ENCODE results near the gene MCCC1. TPM values are rescaled to one million over a fixed set of nuclear protein-coding genes. Genes with fewer than 3 reads are reported as not detected.

MCCC1 gene
- total RNA-seq, 4 donors from 2014 or later, result 32.2 to 44.4 (median 33.0) TPM

DNA sequence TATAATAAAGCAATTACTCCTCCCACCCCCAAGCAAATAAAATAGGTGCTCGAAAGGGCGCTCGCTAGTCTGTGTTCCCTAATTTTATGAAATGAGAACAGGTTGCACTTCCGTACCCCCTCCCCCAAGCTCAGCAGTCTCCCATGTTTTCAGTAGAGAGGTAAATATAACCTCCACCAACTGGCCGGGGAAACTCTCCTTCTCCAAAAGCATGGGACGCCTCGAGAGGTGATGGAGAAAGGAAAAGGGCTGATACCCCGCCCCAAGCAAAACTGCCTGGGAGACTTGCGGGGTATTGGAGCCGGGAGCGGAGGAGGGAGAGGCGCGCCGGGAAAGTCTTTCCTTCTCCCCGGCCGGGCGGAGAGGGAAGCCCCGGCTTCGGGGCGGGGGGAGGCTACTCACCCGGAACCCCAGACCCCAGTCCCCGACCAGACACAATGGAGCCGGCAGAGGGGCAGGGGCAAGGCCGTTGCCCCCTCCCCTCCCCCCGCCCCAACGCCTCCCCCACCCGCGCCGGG lies 119.6 kb downstream of the MCCC1 start:
- WGBS, 2 donors (ENCODE audit: low coverage in 1 of 2), result 0% methylated on average over 2 to 4 of the region's 29 CpGs
- H3K4me3 ChIP-seq, result peak overlapping the region; percentile 98 to 100
- ATAC-seq, result peak; percentile 36
- peak overlapping the region; percentile 91 to 95 (median 94) for H3K27ac ChIP-seq
- H3K36me3 ChIP-seq, result no peaks in the 10 kb centered on the region
- H3K4me1 ChIP-seq, result peaks cover 0 to 29% (median 15%) of the 10 kb centered on the region in 3 donors
- H3K27me3 ChIP-seq, result no peaks in the 10 kb centered on the region
- TF ChIP-seq POLR2A (IDR thresholded peaks at IDR 0.05) (no peak), POLR2AphosphoS5 (IDR thresholded peaks at IDR 0.05) (no peak), EP300 (IDR thresholded peaks at IDR 0.05) (no peak)
- TF ChIP-seq, protein P1, sequence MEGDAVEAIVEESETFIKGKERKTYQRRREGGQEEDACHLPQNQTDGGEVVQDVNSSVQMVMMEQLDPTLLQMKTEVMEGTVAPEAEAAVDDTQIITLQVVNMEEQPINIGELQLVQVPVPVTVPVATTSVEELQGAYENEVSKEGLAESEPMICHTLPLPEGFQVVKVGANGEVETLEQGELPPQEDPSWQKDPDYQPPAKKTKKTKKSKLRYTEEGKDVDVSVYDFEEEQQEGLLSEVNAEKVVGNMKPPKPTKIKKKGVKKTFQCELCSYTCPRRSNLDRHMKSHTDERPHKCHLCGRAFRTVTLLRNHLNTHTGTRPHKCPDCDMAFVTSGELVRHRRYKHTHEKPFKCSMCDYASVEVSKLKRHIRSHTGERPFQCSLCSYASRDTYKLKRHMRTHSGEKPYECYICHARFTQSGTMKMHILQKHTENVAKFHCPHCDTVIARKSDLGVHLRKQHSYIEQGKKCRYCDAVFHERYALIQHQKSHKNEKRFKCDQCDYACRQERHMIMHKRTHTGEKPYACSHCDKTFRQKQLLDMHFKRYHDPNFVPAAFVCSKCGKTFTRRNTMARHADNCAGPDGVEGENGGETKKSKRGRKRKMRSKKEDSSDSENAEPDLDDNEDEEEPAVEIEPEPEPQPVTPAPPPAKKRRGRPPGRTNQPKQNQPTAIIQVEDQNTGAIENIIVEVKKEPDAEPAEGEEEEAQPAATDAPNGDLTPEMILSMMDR (IDR thresholded peaks at IDR 0.05), result no peak
- H3K9me3 ChIP-seq, result no peaks in the 10 kb centered on the region

GRCh38 chr3:182979103-182979673 lies 120.1 kb downstream of the MCCC1 start:
- TF ChIP-seq POLR2A (IDR thresholded peaks at IDR 0.05), result no peak
- no peak for TF ChIP-seq EP300 (IDR thresholded peaks at IDR 0.05)
- no peak for TF ChIP-seq POLR2AphosphoS5 (IDR thresholded peaks at IDR 0.05)
- H3K4me1 ChIP-seq, result peaks cover 0 to 29% (median 15%) of the 10 kb centered on the region in 3 donors
- peak overlapping the region; percentile 98 to 100 for H3K4me3 ChIP-seq
- H3K36me3 ChIP-seq, result no peaks in the 10 kb centered on the region
- H3K27ac ChIP-seq, result peak overlapping the region in 3 of 4 donors; percentile 91 to 95 (median 95)
- no peaks in the 10 kb centered on the region for H3K27me3 ChIP-seq
- no peaks in the 10 kb centered on the region for H3K9me3 ChIP-seq
- WGBS, 2 donors (ENCODE audit: low coverage in 1 of 2), result 0 to 2% methylated on average over 8 to 10 of the region's 10 CpGs
- no peak for ATAC-seq

DNA sequence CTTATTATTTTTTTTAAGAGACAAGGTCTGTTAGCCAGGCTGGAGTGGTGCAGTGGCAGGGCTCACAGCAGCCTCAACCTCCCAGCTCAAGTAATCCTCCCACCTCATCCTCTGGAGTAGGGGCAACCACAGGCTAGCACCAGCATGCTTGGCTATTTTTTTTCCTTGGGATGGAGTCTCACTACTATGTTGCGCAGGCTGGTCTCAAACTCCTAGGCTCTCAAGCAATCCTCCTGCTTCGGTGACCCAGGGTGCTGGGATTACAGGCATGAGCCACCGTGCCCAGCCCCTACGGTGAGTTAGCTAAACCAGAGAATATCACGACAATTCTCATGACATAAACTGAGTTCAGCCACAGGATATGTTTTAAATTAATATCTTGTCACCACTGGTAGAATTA lies 120.9 kb downstream of the MCCC1 start:
- Histone ChIP-seq H3K4me1 (peaks cover 0 to 29% (median 15%) of the 10 kb centered on the region in 3 donors), H3K4me3 (peak overlapping the region in 1 of 2 donors; percentile 98), H3K27ac (no peak overlapping the region), H3K9me3 (no peaks in the 10 kb centered on the region), H3K36me3 (no peaks in the 10 kb centered on the region), H3K27me3 (no peaks in the 10 kb centered on the region)
- no peak for ATAC-seq
- TF ChIP-seq POLR2A (IDR thresholded peaks at IDR 0.05), result no peak
- TF ChIP-seq, protein P1 (IDR thresholded peaks at IDR 0.05), result no peak
- TF ChIP-seq POLR2AphosphoS5 (IDR thresholded peaks at IDR 0.05), result no peak
- TF ChIP-seq EP300 (IDR thresholded peaks at IDR 0.05), result no peak
- 80% methylated on average over 5 of the region's 5 CpGs; no CpG with 5 or more reads in 1 of the 2 donors for WGBS, 2 donors (ENCODE audit: low coverage in 1 of 2)

GRCh38 chr3:182973047-182973446 lies 126.2 kb downstream of the MCCC1 start:
- no peaks in the 10 kb centered on the region for H3K36me3 ChIP-seq
- ATAC-seq, result no peak
- H3K4me1 ChIP-seq, result peaks cover 0 to 24% (median 3%) of the 10 kb centered on the region in 3 donors
- H3K27ac ChIP-seq, result no peak overlapping the region
- 83 to 96% methylated on average over 4 to 5 of the region's 5 CpGs for WGBS, 2 donors (ENCODE audit: low coverage in 1 of 2)
- H3K4me3 ChIP-seq, result no peak overlapping the region
- H3K27me3 ChIP-seq, result no peaks in the 10 kb centered on the region
- no peaks in the 10 kb centered on the region for H3K9me3 ChIP-seq
- TF ChIP-seq, protein P1 (IDR thresholded peaks at IDR 0.05), result no peak
- TF ChIP-seq EP300 (IDR thresholded peaks at IDR 0.05) (no peak), POLR2A (IDR thresholded peaks at IDR 0.05) (no peak), POLR2AphosphoS5 (IDR thresholded peaks at IDR 0.05) (no peak)

GRCh38 chr3:182972387-182972786 lies 126.9 kb downstream of the MCCC1 start:
- Histone ChIP-seq H3K27ac (no peak overlapping the region), H3K27me3 (no peaks in the 10 kb centered on the region), H3K9me3 (no peaks in the 10 kb centered on the region), H3K4me3 (no peak overlapping the region), H3K36me3 (no peaks in the 10 kb centered on the region), H3K4me1 (peaks cover 0 to 29% (median 3%) of the 10 kb centered on the region in 3 donors)
- TF ChIP-seq, protein P1 (IDR thresholded peaks at IDR 0.05), result no peak
- no peak for TF ChIP-seq POLR2AphosphoS5 (IDR thresholded peaks at IDR 0.05)
- TF ChIP-seq EP300 (IDR thresholded peaks at IDR 0.05), result no peak
- TF ChIP-seq POLR2A (IDR thresholded peaks at IDR 0.05), result no peak
- ATAC-seq, result no peak
- 56 to 81% methylated on average over 2 to 5 of the region's 6 CpGs for WGBS, 2 donors (ENCODE audit: low coverage in 1 of 2)

All from gastroesophageal sphincter (tissue), 4 donors.